Adrenal gland (tissue), 12 donors: Measurements from ENCODE around the gene SEZ6L2. TPM values are rescaled to one million over a fixed set of nuclear protein-coding genes. Genes with fewer than 3 reads are reported as not detected.

Source experiments
- DNase-seq, 7 donors: peaks; one replicate each; pipeline ENCODE4 v3.0.0-alpha.2; 2019 to 2020
- H3K27ac ChIP-seq, 5 donors: fragments of 200-600 bp; sonication (generic) in 4 of 5; 1 replicate in 3 of 5; 2 replicates in 2 of 5; pipeline versions ENCODE4 v1.5.1 to v1.8.0; 2016 to 2020; ENCODE audit warnings: mild to moderate bottlenecking in 1 of 5
- H3K27me3 ChIP-seq: fragments of 200-600 bp; 2 replicates; pipeline ENCODE4 v1.8.0; 2021
- H3K36me3 ChIP-seq, 2 donors: fragments of 200-600 bp; replicated peaks in 1 of 2; 1 replicate in 1 of 2; 2 replicates in 1 of 2; pipeline versions ENCODE4 v1.5.1 to v1.8.0; 2018 to 2022
- H3K4me1 ChIP-seq, 2 donors: fragments of 200-600 bp; replicated peaks in 1 of 2; 1 replicate in 1 of 2; 2 replicates in 1 of 2; pipeline versions ENCODE4 v1.5.1 to v1.8.0; 2018 to 2021
- H3K4me3 ChIP-seq, 4 donors: fragments of 200-600 bp; sonication (generic) in 3 of 4; one replicate each; pipeline ENCODE4 v1.5.1; 2016 to 2018
- H3K9me3 ChIP-seq, 3 donors: fragments of 200-600 bp; sonication (generic) in 1 of 3; replicated peaks in 1 of 3; 1 replicate in 2 of 3; 2 replicates in 1 of 3; pipeline versions ENCODE4 v1.5.1 to v1.8.0; 2016 to 2021
- CTCF ChIP-seq, 6 experiments: fragments of 450-650 bp in 4 of 6; fragments of 200-600 bp in 2 of 6; sonication (generic) in 1 of 6; IDR thresholded peaks; 1 replicate in 5 of 6; 2 replicates in 1 of 6; pipeline versions ENCODE4 v1.5.1 to v1.8.0; 2016 to 2021; ENCODE audit warnings: antibody characterized with exemption in 6 of 6, mild to moderate bottlenecking in 2 of 6, moderate library complexity in 1 of 6
- POLR2A ChIP-seq, 2 donors: fragments of 450-650 bp; IDR thresholded peaks; one replicate each; pipeline ENCODE4 v1.6.1; 2017; ENCODE audit warnings: antibody characterized with exemption in 2 of 2, mild to moderate bottlenecking in 2 of 2, moderate library complexity in 1 of 2
- WGBS, 4 donors: extraction: QIAGEN DNeasy Blood & Tissue Kit in 2 of 4; methylation state at CpG; one replicate each; pipeline versions ENCODE4 v1.1.5 to v1.1.7; 2013 to 2017; 5-methylcytosine and 5-hydroxymethylcytosine counted together
- intact Hi-C, 2 donors: fragments of 100-400 bp; cut with DNase I; formaldehyde crosslinking; loops; one replicate each; pipeline versions ENCODE4 v1.14.1 to v1.15.0; 2022 to 2023
- polyA plus RNA-seq, 3 donors: library from polyadenylated mRNA; stranded (reverse); fragments of 200-250 nt in 2 of 3; fragments of 350-450 nt in 1 of 3; fragmentation: Illumina TruSeq in 1 of 3; extraction: RNeasy Lipid Tissue Mini Kit (QIAGEN cat#74804) in 1 of 3; gene quantifications; one replicate each; pipeline ENCODE4 v1.2.3, GENCODE V29; 2013 to 2014
- total RNA-seq, 9 donors: library from RNA; depleted of rRNA in 4 of 9; stranded (reverse); fragments of >200 nt in 4 of 9; fragments of 120-200 nt in 1 of 9; fragmentation: NEBNext Ultra II Directional in 1 of 9; extraction: Animal tissue kit (Norgen Biotek cat#: 25700) in 1 of 9; gene quantifications; one replicate each; pipeline versions ENCODE4 v1.1.0 to v1.2.4, GENCODE V29; 2013 to 2023
- donor health status: healthy with polysubstance abuse.
- donor health status: Bipolar disorder and iron deficiency.
- donor health status: DM: yes; HTN: yes; CAD: no.
- donor health status: DM: no; HTN: no; CAD: no.
- donor health status: DM: no; HTN: no; CAD: no.
- donor health status: DM: yes; HTN: yes; CAD: no.

Gene SEZ6L2
- total and polyA plus RNA-seq, 12 donors: 7.5 to 302 (median 36.2) TPM

GRCh38 chr16:29825145-29826044, 74.0 kb downstream of the SEZ6L2 start:
- peak overlapping the region; percentile 86 to 97 (median 93) for H3K27ac ChIP-seq
- no peaks in the 10 kb centered on the region for H3K9me3 ChIP-seq
- intact Hi-C loops: no loop called here
- H3K27me3 ChIP-seq: no peaks in the 10 kb centered on the region
- H3K4me1 ChIP-seq: peaks cover 65 to 90% of the 10 kb centered on the region in 2 donors
- DNase-seq: peak; percentile 67 to 83 (median 77)
- peaks cover 0 to 8% of the 10 kb centered on the region in 2 donors for H3K36me3 ChIP-seq
- H3K4me3 ChIP-seq: peak overlapping the region in 1 of 4 donors; percentile 33
- 34 to 56% (median 38%) methylated on average over 5 to 10 of the region's 10 CpGs for WGBS, 4 donors
- TF ChIP-seq POLR2A (IDR thresholded peaks at IDR 0.05) (peak in 1 of 2 donors; percentile 11), CTCF (IDR thresholded peaks at IDR 0.05) (no peak)

- intact Hi-C loops: no loop called here
These were observed 74.7 kb downstream of the SEZ6L2 start for GRCh38 chr16:29824589-29825144.

GRCh38 chr16:29821643-29822115, 77.7 kb downstream of the SEZ6L2 start:
- DNase-seq: peak in 5 of 7 donors; percentile 52 to 62 (median 57)
- Histone ChIP-seq H3K4me3 (peak overlapping the region in 3 of 4 donors; percentile 51 to 78 (median 74)), H3K4me1 (peaks cover 64 to 89% of the 10 kb centered on the region in 2 donors), H3K36me3 (peaks cover 0 to 17% of the 10 kb centered on the region in 2 donors), H3K27ac (peak overlapping the region; percentile 71 to 96 (median 91)), H3K27me3 (no peaks in the 10 kb centered on the region), H3K9me3 (no peaks in the 10 kb centered on the region)
- TF ChIP-seq CTCF (IDR thresholded peaks at IDR 0.05) (no peak), POLR2A (IDR thresholded peaks at IDR 0.05) (peak in 1 of 2 donors; percentile 4)
- intact Hi-C loops: no loop called here
- WGBS, 4 donors: 21 to 26% (median 25%) methylated on average over 7 of the region's 7 CpGs

More at GRCh38 chr16:29824589-29825144, 74.7 kb downstream of the SEZ6L2 start:
- Histone ChIP-seq H3K36me3 (peaks cover 0 to 1% of the 10 kb centered on the region in 2 donors), H3K9me3 (no peaks in the 10 kb centered on the region), H3K27me3 (no peaks in the 10 kb centered on the region), H3K4me1 (peaks cover 65 to 91% of the 10 kb centered on the region in 2 donors), H3K4me3 (peak overlapping the region in 1 of 4 donors; percentile 33), H3K27ac (peak overlapping the region; percentile 86 to 97 (median 93))
- DNase-seq: peak in 5 of 7 donors; percentile 47 to 66 (median 56)
- TF ChIP-seq CTCF (IDR thresholded peaks at IDR 0.05): no peak
- peak in 1 of 2 donors; percentile 90 for TF ChIP-seq POLR2A (IDR thresholded peaks at IDR 0.05)
- WGBS, 4 donors: 17 to 32% (median 28%) methylated on average over 7 of the region's 7 CpGs

Other genes starting within 250 kb of the SEZ6L2 start
- 1 to 10 TPM in 6 of 9 donors, under 1 TPM in 3; 0.24 to 2.6 (median 1.2) TPM for gene SPN, start 236.3 kb downstream of the SEZ6L2 start, total RNA-seq
- gene SPN, start 236.3 kb downstream of the SEZ6L2 start, polyA plus RNA-seq: 1 to 10 TPM in 1 of 3 donors, under 1 TPM in 2; 0.54 to 3.1 (median 0.64) TPM
- 100 to 1,000 TPM in 8 of 9 donors, 10 to 100 TPM in 1; 64.5 to 325 (median 136) TPM for gene QPRT, start 220.4 kb downstream of the SEZ6L2 start, total RNA-seq
- gene QPRT, start 220.4 kb downstream of the SEZ6L2 start, polyA plus RNA-seq: 100 to 1,000 TPM in 1 of 3 donors, 10 to 100 TPM in 2; 48.8 to 111 (median 54.7) TPM
- gene C16orf54, start 153.6 kb downstream of the SEZ6L2 start, total RNA-seq: 1 to 10 TPM in 4 of 9 donors, under 1 TPM in 5; 0.11 to 1.8 (median 0.97) TPM
- under 1 TPM; 0.22 to 0.72 (median 0.61) TPM for gene C16orf54, start 153.6 kb downstream of the SEZ6L2 start, polyA plus RNA-seq
- under 1 TPM in 2 of 9 donors, not detected in 7; 0.07 to 0.11 TPM for gene ZG16, start 121.3 kb downstream of the SEZ6L2 start, total RNA-seq
- under 1 TPM in 2 of 3 donors, not detected in 1; 0.16 to 0.20 TPM for gene ZG16, start 121.3 kb downstream of the SEZ6L2 start, polyA plus RNA-seq
- gene KIF22, start 108.8 kb downstream of the SEZ6L2 start, total RNA-seq: 10 to 100 TPM in 8 of 9 donors, 1 to 10 TPM in 1; 8.8 to 33.6 (median 16.7) TPM
- 100 to 1,000 TPM in 2 of 3 donors, 1 to 10 TPM in 1; 9.1 to 127 (median 112) TPM for gene KIF22, start 108.8 kb downstream of the SEZ6L2 start, polyA plus RNA-seq
- gene MAZ, start 93.0 kb downstream of the SEZ6L2 start, total RNA-seq: 100 to 1,000 TPM in 7 of 9 donors, 10 to 100 TPM in 2; 78.8 to 247 (median 140) TPM
- gene MAZ, start 93.0 kb downstream of the SEZ6L2 start, polyA plus RNA-seq: 100 to 1,000 TPM; 108 to 304 (median 147) TPM
- gene PRRT2, start 87.4 kb downstream of the SEZ6L2 start, total RNA-seq: 1 to 10 TPM in 8 of 9 donors, not detected in 1; 1.4 to 8.8 (median 2.2) TPM
- gene PRRT2, start 87.4 kb downstream of the SEZ6L2 start, polyA plus RNA-seq: 10 to 100 TPM in 1 of 3 donors, 1 to 10 TPM in 1, under 1 TPM in 1; 0.97 to 32.0 (median 5.0) TPM
- gene PAGR1, start 83.4 kb downstream of the SEZ6L2 start, total RNA-seq: 10 to 100 TPM; 17.1 to 47.1 (median 39.8) TPM
- 10 to 100 TPM; 14.2 to 89.1 (median 60.9) TPM for gene PAGR1, start 83.4 kb downstream of the SEZ6L2 start, polyA plus RNA-seq
- 100 to 1,000 TPM in 8 of 9 donors, 10 to 100 TPM in 1; 73.9 to 492 (median 350) TPM for gene MVP, start 79.1 kb downstream of the SEZ6L2 start, total RNA-seq
- 100 to 1,000 TPM; 200 to 470 (median 321) TPM for gene MVP, start 79.1 kb downstream of the SEZ6L2 start, polyA plus RNA-seq
- gene CDIPT, start 36.3 kb downstream of the SEZ6L2 start, total RNA-seq: 100 to 1,000 TPM in 7 of 9 donors, 10 to 100 TPM in 2; 84.7 to 203 (median 150) TPM
- gene CDIPT, start 36.3 kb downstream of the SEZ6L2 start, polyA plus RNA-seq: 10 to 100 TPM; 44.9 to 89.0 (median 74.5) TPM
- gene ASPHD1, start 938 bp upstream of the SEZ6L2 start, total RNA-seq: 1 to 10 TPM in 7 of 9 donors, under 1 TPM in 2; 0.34 to 9.3 (median 4.4) TPM
- 10 to 100 TPM in 1 of 3 donors, 1 to 10 TPM in 2; 2.4 to 15.8 (median 7.2) TPM for gene ASPHD1, start 938 bp upstream of the SEZ6L2 start, polyA plus RNA-seq
- gene KCTD13, start 26.7 kb upstream of the SEZ6L2 start, total RNA-seq: 10 to 100 TPM in 8 of 9 donors, 1 to 10 TPM in 1; 6.2 to 39.4 (median 20.6) TPM
- 10 to 100 TPM; 13.2 to 37.1 (median 33.3) TPM for gene KCTD13, start 26.7 kb upstream of the SEZ6L2 start, polyA plus RNA-seq
- 100 to 1,000 TPM; 113 to 300 (median 190) TPM for gene TMEM219, start 62.5 kb upstream of the SEZ6L2 start, total RNA-seq
- 100 to 1,000 TPM; 100 to 278 (median 272) TPM for gene TMEM219, start 62.5 kb upstream of the SEZ6L2 start, polyA plus RNA-seq
- gene TAOK2, start 74.3 kb upstream of the SEZ6L2 start, total RNA-seq: 10 to 100 TPM; 40.0 to 95.0 (median 73.4) TPM
- gene TAOK2, start 74.3 kb upstream of the SEZ6L2 start, polyA plus RNA-seq: 100 to 1,000 TPM in 1 of 3 donors, 10 to 100 TPM in 2; 36.6 to 135 (median 51.0) TPM
- gene HIRIP3, start 96.1 kb upstream of the SEZ6L2 start, total RNA-seq: 10 to 100 TPM; 11.0 to 35.0 (median 18.7) TPM
- gene HIRIP3, start 96.1 kb upstream of the SEZ6L2 start, polyA plus RNA-seq: 10 to 100 TPM; 12.6 to 24.9 (median 20.2) TPM
- 100 to 1,000 TPM in 2 of 9 donors, 10 to 100 TPM in 7; 31.8 to 120 (median 71.2) TPM for gene INO80E, start 96.7 kb upstream of the SEZ6L2 start, total RNA-seq
- 100 to 1,000 TPM in 2 of 3 donors, 10 to 100 TPM in 1; 42.8 to 362 (median 103) TPM for gene INO80E, start 96.7 kb upstream of the SEZ6L2 start, polyA plus RNA-seq
- gene DOC2A, start 111.5 kb upstream of the SEZ6L2 start, total RNA-seq: 10 to 100 TPM in 1 of 9 donors, 1 to 10 TPM in 5, under 1 TPM in 2, not detected in 1; 0.35 to 14.8 (median 2.8) TPM
- 10 to 100 TPM in 1 of 3 donors, 1 to 10 TPM in 1, under 1 TPM in 1; 0.60 to 33.0 (median 9.5) TPM for gene DOC2A, start 111.5 kb upstream of the SEZ6L2 start, polyA plus RNA-seq
- not detected for gene C16orf92, start 123.6 kb upstream of the SEZ6L2 start, total RNA-seq
- gene C16orf92, start 123.6 kb upstream of the SEZ6L2 start, polyA plus RNA-seq: not detected
- gene TLCD3B, start 131.7 kb upstream of the SEZ6L2 start, total RNA-seq: 1 to 10 TPM in 2 of 9 donors, under 1 TPM in 4, not detected in 3; 0.11 to 3.1 (median 0.61) TPM
- 10 to 100 TPM in 1 of 3 donors, 1 to 10 TPM in 1, under 1 TPM in 1; 0.40 to 10.6 (median 1.8) TPM for gene TLCD3B, start 131.7 kb upstream of the SEZ6L2 start, polyA plus RNA-seq
- 1,000 to 10,000 TPM in 8 of 9 donors, 100 to 1,000 TPM in 1; 691 to 1,930 (median 1,545) TPM for gene ALDOA, start 166.2 kb upstream of the SEZ6L2 start, total RNA-seq
- 1,000 to 10,000 TPM in 1 of 3 donors, 100 to 1,000 TPM in 2; 623 to 1,215 (median 899) TPM for gene ALDOA, start 166.2 kb upstream of the SEZ6L2 start, polyA plus RNA-seq
- 100 to 1,000 TPM in 3 of 9 donors, 10 to 100 TPM in 6; 44.5 to 136 (median 75.6) TPM for gene PPP4C, start 176.4 kb upstream of the SEZ6L2 start, total RNA-seq
- 10 to 100 TPM; 39.2 to 93.0 (median 87.1) TPM for gene PPP4C, start 176.4 kb upstream of the SEZ6L2 start, polyA plus RNA-seq
- 1 to 10 TPM in 8 of 9 donors, under 1 TPM in 1; 0.44 to 3.4 (median 2.0) TPM for gene TBX6, start 192.4 kb upstream of the SEZ6L2 start, total RNA-seq
- 1 to 10 TPM in 2 of 3 donors, under 1 TPM in 1; 0.22 to 5.1 (median 1.9) TPM for gene TBX6, start 192.4 kb upstream of the SEZ6L2 start, polyA plus RNA-seq
- gene YPEL3, start 196.7 kb upstream of the SEZ6L2 start, total RNA-seq: 100 to 1,000 TPM in 4 of 9 donors, 10 to 100 TPM in 5; 18.9 to 210 (median 85.1) TPM
- gene YPEL3, start 196.7 kb upstream of the SEZ6L2 start, polyA plus RNA-seq: 100 to 1,000 TPM in 2 of 3 donors, 10 to 100 TPM in 1; 14.6 to 454 (median 310) TPM
- 1 to 10 TPM in 6 of 9 donors, under 1 TPM in 2, not detected in 1; 0.78 to 9.0 (median 2.6) TPM for gene GDPD3, start 214.0 kb upstream of the SEZ6L2 start, total RNA-seq
- 10 to 100 TPM in 1 of 3 donors, 1 to 10 TPM in 2; 1.0 to 17.6 (median 5.8) TPM for gene GDPD3, start 214.0 kb upstream of the SEZ6L2 start, polyA plus RNA-seq
- gene MAPK3, start 223.7 kb upstream of the SEZ6L2 start, total RNA-seq: 100 to 1,000 TPM in 4 of 9 donors, 10 to 100 TPM in 5; 31.4 to 129 (median 99.9) TPM
- gene MAPK3, start 223.7 kb upstream of the SEZ6L2 start, polyA plus RNA-seq: 100 to 1,000 TPM in 1 of 3 donors, 10 to 100 TPM in 2; 53.2 to 133 (median 66.0) TPM